Measurements from ENCODE around the gene TECPR1.

GRCh38 chr7:98233219-98234070, 18.6 kb downstream of the TECPR1 start:
- TF ChIP-seq REST (IDR thresholded peaks at IDR 0.05; ENCODE audit: unreplicated experiment), result no peak
- no peak for TF ChIP-seq CTCF (conservative IDR thresholded peaks at IDR 0.05; ENCODE audit: low read depth in 2 of 2)
- TF ChIP-seq EZH2 (IDR thresholded peaks at IDR 0.05; ENCODE audit: low read depth, unreplicated experiment), result no peak
- no peak for TF ChIP-seq POLR2AphosphoS5 (IDR thresholded peaks at IDR 0.05; ENCODE audit: low read depth)
- no peak for TF ChIP-seq ZNF114 (CRISPR knock-in tag; IDR thresholded peaks at IDR 0.05)
- no peak for TF ChIP-seq NANOG (IDR thresholded peaks at IDR 0.05; ENCODE audit: borderline replicate concordance)
- no peak for TF ChIP-seq EZH2phosphoT487 (IDR thresholded peaks at IDR 0.05; ENCODE audit: unreplicated experiment)
- no peak for TF ChIP-seq ETS1 (IDR thresholded peaks at IDR 0.05)
- no peak for TF ChIP-seq ZNF331 (CRISPR knock-in tag; IDR thresholded peaks at IDR 0.05; ENCODE audit: low read depth)
- no peak for TF ChIP-seq JUNB (IDR thresholded peaks at IDR 0.05; ENCODE audit: unreplicated experiment)
- no peak for TF ChIP-seq CREB1 (CRISPR knock-in tag; IDR thresholded peaks at IDR 0.05; ENCODE audit: low read depth)
- TF ChIP-seq STAT1 (IDR thresholded peaks at IDR 0.05; ENCODE audit: unreplicated experiment), result no peak
- TF ChIP-seq ZNF462 (CRISPR knock-in tag; IDR thresholded peaks at IDR 0.05), result no peak

All from GM23338 (cell line).